Neural progenitor cell (in vitro differentiated cells): ENCODE measurements around the gene CDK5. TPM values are rescaled to one million over a fixed set of nuclear protein-coding genes. Genes with fewer than 3 reads are reported as not detected.

ENCODE experiments used
- total RNA-seq: library from RNA; depleted of rRNA; stranded (reverse); fragments of >200 nt; gene quantifications from 2 replicates; pipeline ENCODE4 v1.2.3, GENCODE V29; 2015; ENCODE audit warnings: low replicate concordance

CDK5 gene
- total RNA-seq, 1 donor from 2014 or later: 8.1 TPM

Other genes with a start within 250 kb of the CDK5 start
- gene AOC1, start 205.4 kb downstream of the CDK5 start, total RNA-seq: not detected in 2 replicates
- 2.6 and 11.1 TPM in 2 replicates for gene KCNH2, start 79.6 kb downstream of the CDK5 start, total RNA-seq
- gene NOS3, start 66.9 kb downstream of the CDK5 start, total RNA-seq: 1.3 and 11.0 TPM in 2 replicates
- gene ATG9B, start 33.4 kb downstream of the CDK5 start, total RNA-seq: 0.43 and 1.8 TPM in 2 replicates
- gene ABCB8, start 29.4 kb downstream of the CDK5 start, total RNA-seq: 7.9 and 19.9 TPM in 2 replicates
- 1.6 TPM in 1 of 2 replicates, not detected in the other for gene ASIC3, start 9.4 kb downstream of the CDK5 start, total RNA-seq
- gene SLC4A2, start 1.7 kb upstream of the CDK5 start, total RNA-seq: 26.1 and 85.7 TPM in 2 replicates
- gene FASTK, start 22.9 kb upstream of the CDK5 start, total RNA-seq: 22.4 and 71.0 TPM in 2 replicates
- 6.0 and 49.4 TPM in 2 replicates for gene TMUB1, start 25.6 kb upstream of the CDK5 start, total RNA-seq
- gene AGAP3, start 28.6 kb upstream of the CDK5 start, total RNA-seq: 38.9 and 73.0 TPM in 2 replicates
- not detected in 2 replicates for gene GBX1, start 109.8 kb upstream of the CDK5 start, total RNA-seq
- not detected in 2 replicates for gene ASB10, start 129.4 kb upstream of the CDK5 start, total RNA-seq
- gene H2BK1, start 152.6 kb upstream of the CDK5 start, total RNA-seq: not detected in 2 replicates
- 31.3 and 40.7 TPM in 2 replicates for gene ABCF2, start 169.3 kb upstream of the CDK5 start, total RNA-seq
- gene CHPF2, start 174.6 kb upstream of the CDK5 start, total RNA-seq: 8.8 and 18.3 TPM in 2 replicates
- gene SMARCD3, start 190.8 kb upstream of the CDK5 start, total RNA-seq: 11.0 and 23.6 TPM in 2 replicates